HL-60 (cell line): Measurements from ENCODE around the gene DDX60.

Experiments
- DNase-seq, 2 experiments: peaks; one replicate each; pipeline ENCODE4 v3.0.0-alpha.2; 2010 to 2020; ENCODE audit warnings: low read depth in 1 of 2, low spot score in 1 of 2
- H3K27ac ChIP-seq: fragments of 250-450 bp; sonication (Bioruptor Pico); replicated peaks from 2 replicates; pipeline ENCODE4 v1.5.1; 2020; ENCODE audit warnings: mild to moderate bottlenecking, moderate library complexity
- H3K27me3 ChIP-seq: fragments of 250-450 bp; sonication (Bioruptor Pico); 2 replicates; pipeline ENCODE4 v1.5.1; 2021; ENCODE audit warnings: mild to moderate bottlenecking, moderate library complexity; ENCODE audit not compliant: insufficient read depth, poor library complexity, severe bottlenecking
- H3K4me3 ChIP-seq: replicated peaks from 2 replicates; pipeline ENCODE4 v1.5.1; 2011; ENCODE audit warnings: mild to moderate bottlenecking, control low read depth, low read length; ENCODE audit not compliant: insufficient read depth
- GABPA ChIP-seq: IDR thresholded peaks from 2 replicates; pipeline ENCODE4 v1.6.1; 2012; ENCODE audit warnings: low read depth
- POLR2AphosphoS5 ChIP-seq: IDR thresholded peaks from 2 replicates; pipeline ENCODE4 v1.6.1; 2012; ENCODE audit warnings: low read depth
- SPI1 ChIP-seq: IDR thresholded peaks from 2 replicates; pipeline ENCODE4 v1.6.1; 2012; ENCODE audit warnings: low read depth, mild to moderate bottlenecking, borderline replicate concordance
- long read RNA-seq: library from polyadenylated mRNA; unstranded; transcript quantifications from one replicate; pipeline ENCODE4 v2.0.0, GENCODE V29; 2020
- TF ChIP-seq, protein P1 (sequence below): IDR thresholded peaks from one replicate; pipeline ENCODE4 v1.5.1; 2011; ENCODE audit warnings: low read length, control low read depth, inconsistent platforms; ENCODE audit not compliant: insufficient read depth
- TF ChIP-seq, protein P2 (sequence below): IDR thresholded peaks from 2 replicates; pipeline ENCODE4 v1.6.1; 2012; ENCODE audit warnings: low read depth; ENCODE audit not compliant: insufficient replicate concordance

The DDX60 gene, protein sequence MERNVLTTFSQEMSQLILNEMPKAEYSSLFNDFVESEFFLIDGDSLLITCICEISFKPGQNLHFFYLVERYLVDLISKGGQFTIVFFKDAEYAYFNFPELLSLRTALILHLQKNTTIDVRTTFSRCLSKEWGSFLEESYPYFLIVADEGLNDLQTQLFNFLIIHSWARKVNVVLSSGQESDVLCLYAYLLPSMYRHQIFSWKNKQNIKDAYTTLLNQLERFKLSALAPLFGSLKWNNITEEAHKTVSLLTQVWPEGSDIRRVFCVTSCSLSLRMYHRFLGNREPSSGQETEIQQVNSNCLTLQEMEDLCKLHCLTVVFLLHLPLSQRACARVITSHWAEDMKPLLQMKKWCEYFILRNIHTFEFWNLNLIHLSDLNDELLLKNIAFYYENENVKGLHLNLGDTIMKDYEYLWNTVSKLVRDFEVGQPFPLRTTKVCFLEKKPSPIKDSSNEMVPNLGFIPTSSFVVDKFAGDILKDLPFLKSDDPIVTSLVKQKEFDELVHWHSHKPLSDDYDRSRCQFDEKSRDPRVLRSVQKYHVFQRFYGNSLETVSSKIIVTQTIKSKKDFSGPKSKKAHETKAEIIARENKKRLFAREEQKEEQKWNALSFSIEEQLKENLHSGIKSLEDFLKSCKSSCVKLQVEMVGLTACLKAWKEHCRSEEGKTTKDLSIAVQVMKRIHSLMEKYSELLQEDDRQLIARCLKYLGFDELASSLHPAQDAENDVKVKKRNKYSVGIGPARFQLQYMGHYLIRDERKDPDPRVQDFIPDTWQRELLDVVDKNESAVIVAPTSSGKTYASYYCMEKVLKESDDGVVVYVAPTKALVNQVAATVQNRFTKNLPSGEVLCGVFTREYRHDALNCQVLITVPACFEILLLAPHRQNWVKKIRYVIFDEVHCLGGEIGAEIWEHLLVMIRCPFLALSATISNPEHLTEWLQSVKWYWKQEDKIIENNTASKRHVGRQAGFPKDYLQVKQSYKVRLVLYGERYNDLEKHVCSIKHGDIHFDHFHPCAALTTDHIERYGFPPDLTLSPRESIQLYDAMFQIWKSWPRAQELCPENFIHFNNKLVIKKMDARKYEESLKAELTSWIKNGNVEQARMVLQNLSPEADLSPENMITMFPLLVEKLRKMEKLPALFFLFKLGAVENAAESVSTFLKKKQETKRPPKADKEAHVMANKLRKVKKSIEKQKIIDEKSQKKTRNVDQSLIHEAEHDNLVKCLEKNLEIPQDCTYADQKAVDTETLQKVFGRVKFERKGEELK (N-terminal part only)
- long read RNA-seq, result 0 reads

DNA sequence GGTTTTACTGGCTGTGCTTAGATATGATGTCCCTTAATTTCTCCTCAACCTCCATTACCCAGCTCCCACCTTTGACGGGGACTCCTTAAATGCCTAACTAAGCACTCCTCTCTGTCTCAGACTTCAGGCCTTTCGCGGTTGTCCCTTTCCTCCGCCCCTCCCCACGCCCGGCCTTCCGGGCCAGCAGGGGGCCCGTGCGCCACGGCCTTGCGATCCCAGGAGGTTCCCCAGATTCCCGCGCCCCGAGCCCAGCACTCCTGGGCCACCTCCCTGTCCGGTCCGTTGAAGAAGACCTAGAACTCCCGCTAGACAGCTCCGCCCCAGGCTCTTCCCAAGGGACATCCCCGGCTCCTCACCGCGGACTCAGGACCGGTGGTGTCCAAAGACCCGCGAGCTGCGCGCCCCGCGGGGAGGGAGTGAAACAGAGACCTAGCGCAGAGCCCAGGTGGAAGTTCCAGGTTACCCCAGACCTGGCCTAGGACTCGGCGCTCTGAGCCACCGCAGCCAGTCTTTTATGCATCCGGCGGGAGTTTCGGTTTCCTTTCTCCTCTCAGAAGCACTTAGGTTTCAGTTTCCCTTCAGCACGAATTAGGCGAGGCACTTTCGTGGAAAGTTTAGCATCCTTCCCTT, at the start of gene DDX60:
TSS of gene DDX60 (minus strand) at position 487 of the 630 bp plus-strand sequence. CDS start 7,493 bp downstream, outside the sequence.
- TF ChIP-seq, protein P1, sequence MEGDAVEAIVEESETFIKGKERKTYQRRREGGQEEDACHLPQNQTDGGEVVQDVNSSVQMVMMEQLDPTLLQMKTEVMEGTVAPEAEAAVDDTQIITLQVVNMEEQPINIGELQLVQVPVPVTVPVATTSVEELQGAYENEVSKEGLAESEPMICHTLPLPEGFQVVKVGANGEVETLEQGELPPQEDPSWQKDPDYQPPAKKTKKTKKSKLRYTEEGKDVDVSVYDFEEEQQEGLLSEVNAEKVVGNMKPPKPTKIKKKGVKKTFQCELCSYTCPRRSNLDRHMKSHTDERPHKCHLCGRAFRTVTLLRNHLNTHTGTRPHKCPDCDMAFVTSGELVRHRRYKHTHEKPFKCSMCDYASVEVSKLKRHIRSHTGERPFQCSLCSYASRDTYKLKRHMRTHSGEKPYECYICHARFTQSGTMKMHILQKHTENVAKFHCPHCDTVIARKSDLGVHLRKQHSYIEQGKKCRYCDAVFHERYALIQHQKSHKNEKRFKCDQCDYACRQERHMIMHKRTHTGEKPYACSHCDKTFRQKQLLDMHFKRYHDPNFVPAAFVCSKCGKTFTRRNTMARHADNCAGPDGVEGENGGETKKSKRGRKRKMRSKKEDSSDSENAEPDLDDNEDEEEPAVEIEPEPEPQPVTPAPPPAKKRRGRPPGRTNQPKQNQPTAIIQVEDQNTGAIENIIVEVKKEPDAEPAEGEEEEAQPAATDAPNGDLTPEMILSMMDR, result no peak
- TF ChIP-seq GABPA (no peak), SPI1 (no peak), POLR2AphosphoS5 (no peak)
- TF ChIP-seq, protein P2, sequence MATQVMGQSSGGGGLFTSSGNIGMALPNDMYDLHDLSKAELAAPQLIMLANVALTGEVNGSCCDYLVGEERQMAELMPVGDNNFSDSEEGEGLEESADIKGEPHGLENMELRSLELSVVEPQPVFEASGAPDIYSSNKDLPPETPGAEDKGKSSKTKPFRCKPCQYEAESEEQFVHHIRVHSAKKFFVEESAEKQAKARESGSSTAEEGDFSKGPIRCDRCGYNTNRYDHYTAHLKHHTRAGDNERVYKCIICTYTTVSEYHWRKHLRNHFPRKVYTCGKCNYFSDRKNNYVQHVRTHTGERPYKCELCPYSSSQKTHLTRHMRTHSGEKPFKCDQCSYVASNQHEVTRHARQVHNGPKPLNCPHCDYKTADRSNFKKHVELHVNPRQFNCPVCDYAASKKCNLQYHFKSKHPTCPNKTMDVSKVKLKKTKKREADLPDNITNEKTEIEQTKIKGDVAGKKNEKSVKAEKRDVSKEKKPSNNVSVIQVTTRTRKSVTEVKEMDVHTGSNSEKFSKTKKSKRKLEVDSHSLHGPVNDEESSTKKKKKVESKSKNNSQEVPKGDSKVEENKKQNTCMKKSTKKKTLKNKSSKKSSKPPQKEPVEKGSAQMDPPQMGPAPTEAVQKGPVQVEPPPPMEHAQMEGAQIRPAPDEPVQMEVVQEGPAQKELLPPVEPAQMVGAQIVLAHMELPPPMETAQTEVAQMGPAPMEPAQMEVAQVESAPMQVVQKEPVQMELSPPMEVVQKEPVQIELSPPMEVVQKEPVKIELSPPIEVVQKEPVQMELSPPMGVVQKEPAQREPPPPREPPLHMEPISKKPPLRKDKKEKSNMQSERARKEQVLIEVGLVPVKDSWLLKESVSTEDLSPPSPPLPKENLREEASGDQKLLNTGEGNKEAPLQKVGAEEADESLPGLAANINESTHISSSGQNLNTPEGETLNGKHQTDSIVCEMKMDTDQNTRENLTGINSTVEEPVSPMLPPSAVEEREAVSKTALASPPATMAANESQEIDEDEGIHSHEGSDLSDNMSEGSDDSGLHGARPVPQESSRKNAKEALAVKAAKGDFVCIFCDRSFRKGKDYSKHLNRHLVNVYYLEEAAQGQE, result no peak
- Histone ChIP-seq H3K27me3 (peaks cover 2% of the 10 kb centered on the region), H3K27ac (no peak within 1 kb of the TSS), H3K4me3 (peak within 1 kb of the TSS; percentile 90)
- DNase-seq, result peak; percentile 13 to 31

DNA sequence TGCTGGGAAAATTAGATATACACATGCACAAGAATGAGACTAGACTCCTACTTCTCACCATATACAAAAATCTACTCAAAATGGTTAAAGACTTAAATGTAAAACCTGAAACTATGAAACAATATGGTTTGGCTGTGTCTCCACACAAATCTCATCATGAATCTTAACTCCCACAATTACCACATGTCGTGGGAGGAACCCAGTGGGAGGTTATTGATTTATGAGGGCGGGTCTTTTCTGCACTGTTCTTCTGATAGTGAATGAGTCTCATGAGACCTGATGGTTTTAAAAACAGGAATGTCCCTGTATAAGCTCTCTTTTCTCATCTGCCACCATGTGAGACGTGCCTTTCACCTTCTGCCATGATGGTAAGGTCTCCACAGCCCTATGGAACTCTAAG, 48.5 kb upstream of the DDX60 start:
- no peak for TF ChIP-seq POLR2AphosphoS5
- no peak for TF ChIP-seq SPI1
- TF ChIP-seq GABPA, result no peak
- TF ChIP-seq, protein P2, result no peak
- TF ChIP-seq, protein P1, result no peak
- Histone ChIP-seq H3K4me3 (no peak overlapping the region), H3K27ac (no peak overlapping the region), H3K27me3 (no peaks in the 10 kb centered on the region)
- DNase-seq, result no peak

DNA sequence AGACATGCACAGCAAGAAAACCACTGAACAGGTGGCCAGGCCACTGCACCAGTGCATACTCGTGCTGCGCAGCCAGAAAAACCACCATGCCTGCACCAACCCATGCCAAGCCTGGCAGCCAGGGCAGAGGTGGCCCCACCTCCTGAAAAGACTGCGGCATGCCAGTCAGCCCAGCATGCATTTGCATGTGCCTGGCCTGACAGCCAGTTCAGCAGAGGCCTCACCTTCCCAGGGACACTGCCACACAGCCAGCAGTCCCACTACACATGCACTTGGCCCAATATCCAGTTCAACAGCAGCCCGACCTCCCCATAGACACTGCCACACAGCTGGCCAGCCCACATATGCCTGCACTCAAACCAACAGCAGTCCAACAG, 43.5 kb upstream of the DDX60 start:
- H3K27ac ChIP-seq, result no peak overlapping the region
- H3K4me3 ChIP-seq, result no peak overlapping the region
- no peak for TF ChIP-seq SPI1
- no peak for TF ChIP-seq GABPA
- no peak for TF ChIP-seq POLR2AphosphoS5
- TF ChIP-seq, protein P2, result no peak
- TF ChIP-seq, protein P1, result no peak
- DNase-seq, result no peak
- no peaks in the 10 kb centered on the region for H3K27me3 ChIP-seq
